Nephron (organoid): ENCODE measurements around the gene BPIFB4.

Source experiments
- H3K27ac Mint-ChIP-seq, 3 experiments: 2 replicates each; pipeline ENCODE4 v1.8.0; 2020; ENCODE audit warnings: mixed read lengths in 3 of 3, mild to moderate bottlenecking in 2 of 3, moderate library complexity in 1 of 3
- H3K27me3 Mint-ChIP-seq: 2 replicates; pipeline ENCODE4 v1.8.0; 2021; ENCODE audit warnings: low read depth, mild to moderate bottlenecking, moderate library complexity, mixed read lengths
- H3K36me3 Mint-ChIP-seq: 2 replicates; pipeline ENCODE4 v1.8.0; 2020; ENCODE audit warnings: low read depth, mixed read lengths
- H3K4me1 Mint-ChIP-seq: 2 replicates; pipeline ENCODE4 v1.8.0; 2020; ENCODE audit warnings: mixed read lengths
- H3K4me3 Mint-ChIP-seq, 3 experiments: 2 replicates each; pipeline ENCODE4 v1.8.0; 2020; ENCODE audit warnings: mild to moderate bottlenecking in 3 of 3, mixed read lengths in 3 of 3, moderate library complexity in 2 of 3
- H3K9me3 Mint-ChIP-seq: 2 replicates; pipeline ENCODE4 v1.8.0; 2020; ENCODE audit warnings: mixed read lengths
- TF ChIP-seq, protein P1 (sequence below), 3 experiments: fragments of 200-600 bp; sonication (generic); IDR thresholded peaks; one replicate each; pipeline ENCODE4 v1.5.0; 2021; ENCODE audit warnings: antibody characterized with exemption in 3 of 3; ENCODE audit not compliant: unreplicated experiment in 3 of 3

BPIFB4 gene

DNA sequence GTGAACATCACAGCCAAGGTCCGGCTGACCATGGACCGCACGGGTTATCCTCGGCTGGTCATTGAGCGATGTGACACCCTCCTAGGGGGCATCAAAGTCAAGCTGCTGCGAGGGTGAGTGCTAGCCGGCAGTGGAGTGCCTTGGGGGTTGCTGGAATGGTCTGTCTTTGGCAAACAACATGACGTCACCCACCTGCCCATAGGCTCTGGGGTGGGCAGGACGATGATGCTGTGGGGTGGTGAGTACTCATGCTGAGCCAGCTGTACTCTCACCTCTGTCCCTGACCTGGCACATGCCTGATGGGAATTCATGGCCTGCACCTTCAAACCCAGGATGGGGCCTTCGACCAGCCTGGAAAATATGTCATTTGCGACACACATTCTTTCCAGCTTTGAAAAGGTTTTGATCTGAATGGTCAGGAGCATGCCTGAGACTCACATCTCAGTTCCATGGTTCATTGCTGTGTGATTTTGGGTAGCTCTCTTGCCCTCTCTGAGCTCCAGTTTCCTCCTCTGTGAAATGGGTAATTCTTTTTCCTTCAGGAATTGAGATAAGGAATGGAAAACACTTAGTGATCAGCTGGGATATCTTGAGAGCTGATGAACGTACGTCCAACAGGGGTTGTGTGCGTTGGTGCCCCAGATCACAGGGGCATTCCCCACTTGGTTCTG, 6.7 kb downstream of the BPIFB4 start:
- H3K36me3 Mint-ChIP-seq, result no peaks in the 10 kb centered on the region

DNA sequence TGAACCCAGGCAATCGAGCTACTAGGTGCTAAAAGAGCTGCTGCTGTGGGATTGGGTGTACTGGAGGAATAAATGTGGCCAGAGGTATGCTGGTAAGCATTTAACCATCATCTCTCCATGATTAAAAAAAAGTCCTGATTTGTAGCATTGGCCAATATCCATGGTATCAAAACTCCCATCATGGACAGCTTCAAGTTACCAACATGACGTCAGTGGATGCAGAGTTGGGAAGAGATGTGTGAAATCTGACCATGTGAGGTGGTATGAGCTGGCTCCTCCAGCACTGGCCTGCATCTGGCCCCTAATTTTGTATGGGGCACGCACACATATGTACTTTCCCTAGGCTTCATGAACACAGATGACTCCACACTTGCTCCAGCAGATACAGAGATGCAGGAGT, 11.7 kb downstream of the BPIFB4 start:
- TF ChIP-seq, protein P1, sequence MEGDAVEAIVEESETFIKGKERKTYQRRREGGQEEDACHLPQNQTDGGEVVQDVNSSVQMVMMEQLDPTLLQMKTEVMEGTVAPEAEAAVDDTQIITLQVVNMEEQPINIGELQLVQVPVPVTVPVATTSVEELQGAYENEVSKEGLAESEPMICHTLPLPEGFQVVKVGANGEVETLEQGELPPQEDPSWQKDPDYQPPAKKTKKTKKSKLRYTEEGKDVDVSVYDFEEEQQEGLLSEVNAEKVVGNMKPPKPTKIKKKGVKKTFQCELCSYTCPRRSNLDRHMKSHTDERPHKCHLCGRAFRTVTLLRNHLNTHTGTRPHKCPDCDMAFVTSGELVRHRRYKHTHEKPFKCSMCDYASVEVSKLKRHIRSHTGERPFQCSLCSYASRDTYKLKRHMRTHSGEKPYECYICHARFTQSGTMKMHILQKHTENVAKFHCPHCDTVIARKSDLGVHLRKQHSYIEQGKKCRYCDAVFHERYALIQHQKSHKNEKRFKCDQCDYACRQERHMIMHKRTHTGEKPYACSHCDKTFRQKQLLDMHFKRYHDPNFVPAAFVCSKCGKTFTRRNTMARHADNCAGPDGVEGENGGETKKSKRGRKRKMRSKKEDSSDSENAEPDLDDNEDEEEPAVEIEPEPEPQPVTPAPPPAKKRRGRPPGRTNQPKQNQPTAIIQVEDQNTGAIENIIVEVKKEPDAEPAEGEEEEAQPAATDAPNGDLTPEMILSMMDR (IDR thresholded peaks at IDR 0.05; ENCODE audit: unreplicated experiment in 3 of 3), result no peak
- Mint-ChIP-seq H3K27ac (no peak overlapping the region), H3K9me3 (no peaks in the 10 kb centered on the region), H3K36me3 (no peaks in the 10 kb centered on the region), H3K4me3 (no peak overlapping the region), H3K4me1 (no peaks in the 10 kb centered on the region), H3K27me3 (peaks cover 32% of the 10 kb centered on the region)

More for the DNA sequence above, 6.7 kb downstream of the BPIFB4 start:
- H3K9me3 Mint-ChIP-seq, result no peaks in the 10 kb centered on the region
- no peaks in the 10 kb centered on the region for H3K4me1 Mint-ChIP-seq
- peaks cover 23% of the 10 kb centered on the region for H3K27me3 Mint-ChIP-seq
- TF ChIP-seq, protein P1 (IDR thresholded peaks at IDR 0.05; ENCODE audit: unreplicated experiment in 3 of 3), result no peak
- no peak overlapping the region for H3K4me3 Mint-ChIP-seq
- H3K27ac Mint-ChIP-seq, result no peak overlapping the region

DNA sequence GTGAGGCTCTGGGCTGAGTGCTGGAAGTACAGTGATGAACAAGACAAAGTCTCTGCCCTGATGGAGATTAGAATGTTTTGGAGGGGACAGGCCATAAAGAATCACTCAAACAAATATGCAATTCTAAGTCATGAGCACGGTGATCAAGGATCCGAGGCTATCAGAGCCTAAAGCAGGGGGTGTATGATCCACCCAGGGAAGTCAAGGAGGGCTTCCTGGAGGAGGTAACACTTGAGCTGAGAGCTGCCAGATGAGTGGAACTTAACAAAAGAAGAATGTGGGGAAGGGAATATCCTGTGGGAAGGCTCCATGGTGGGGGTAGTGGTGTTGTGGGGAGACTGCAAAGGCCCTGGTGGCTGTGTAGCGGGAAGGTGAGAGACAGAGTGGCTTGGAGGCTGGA, 12.2 kb downstream of the BPIFB4 start:
- TF ChIP-seq, protein P1 (IDR thresholded peaks at IDR 0.05; ENCODE audit: unreplicated experiment in 3 of 3), result no peak
- no peak overlapping the region for H3K4me3 Mint-ChIP-seq
- H3K27ac Mint-ChIP-seq, result no peak overlapping the region
- H3K36me3 Mint-ChIP-seq, result no peaks in the 10 kb centered on the region
- H3K4me1 Mint-ChIP-seq, result no peaks in the 10 kb centered on the region
- H3K27me3 Mint-ChIP-seq, result peaks cover 32% of the 10 kb centered on the region
- no peaks in the 10 kb centered on the region for H3K9me3 Mint-ChIP-seq

DNA sequence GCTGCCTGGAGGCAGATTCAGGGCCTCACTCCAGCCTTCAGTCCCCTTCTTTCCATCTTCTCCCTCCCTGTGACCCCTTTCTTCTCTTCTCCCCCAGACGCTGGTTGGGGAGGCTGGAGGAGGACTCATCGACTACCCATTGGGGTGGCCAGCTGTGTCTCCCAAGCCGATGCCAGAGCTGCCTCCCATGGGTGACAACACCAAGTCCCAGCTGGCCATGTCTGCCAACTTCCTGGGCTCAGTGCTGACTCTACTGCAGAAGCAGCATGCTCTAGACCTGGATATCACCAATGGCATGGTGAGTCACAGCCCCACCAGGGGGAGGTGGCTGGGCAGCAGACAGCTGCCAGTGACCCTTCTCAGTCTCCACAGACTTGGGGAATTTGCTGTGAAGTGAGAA, 12.9 kb downstream of the BPIFB4 start:
- Mint-ChIP-seq H3K27ac (no peak overlapping the region), H3K36me3 (no peaks in the 10 kb centered on the region), H3K27me3 (peaks cover 30% of the 10 kb centered on the region), H3K9me3 (no peaks in the 10 kb centered on the region), H3K4me1 (no peaks in the 10 kb centered on the region), H3K4me3 (no peak overlapping the region)
- TF ChIP-seq, protein P1 (IDR thresholded peaks at IDR 0.05; ENCODE audit: unreplicated experiment in 3 of 3), result no peak

DNA sequence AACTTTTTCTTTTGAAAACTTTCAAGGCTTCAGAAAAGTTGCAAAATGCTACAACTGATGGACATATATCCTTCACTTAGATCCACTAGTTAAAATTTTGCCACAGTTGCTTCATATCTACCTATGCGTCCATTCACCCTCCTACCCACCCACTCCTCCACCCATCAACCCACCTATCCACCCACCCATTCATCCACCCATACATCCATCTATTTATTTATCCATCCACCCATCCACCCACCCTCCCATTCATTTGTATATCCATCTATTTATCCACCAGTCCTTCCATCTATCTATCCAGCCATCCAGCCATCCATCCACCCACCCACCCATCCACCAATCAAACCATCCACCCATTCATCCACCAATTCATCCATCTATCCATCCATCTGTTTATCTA, 13.6 kb downstream of the BPIFB4 start:
- TF ChIP-seq, protein P1 (IDR thresholded peaks at IDR 0.05; ENCODE audit: unreplicated experiment in 3 of 3), result no peak
- no peak overlapping the region for H3K4me3 Mint-ChIP-seq
- H3K36me3 Mint-ChIP-seq, result no peaks in the 10 kb centered on the region
- H3K27me3 Mint-ChIP-seq, result peaks cover 24% of the 10 kb centered on the region
- H3K9me3 Mint-ChIP-seq, result no peaks in the 10 kb centered on the region
- no peaks in the 10 kb centered on the region for H3K4me1 Mint-ChIP-seq
- no peak overlapping the region for H3K27ac Mint-ChIP-seq

DNA sequence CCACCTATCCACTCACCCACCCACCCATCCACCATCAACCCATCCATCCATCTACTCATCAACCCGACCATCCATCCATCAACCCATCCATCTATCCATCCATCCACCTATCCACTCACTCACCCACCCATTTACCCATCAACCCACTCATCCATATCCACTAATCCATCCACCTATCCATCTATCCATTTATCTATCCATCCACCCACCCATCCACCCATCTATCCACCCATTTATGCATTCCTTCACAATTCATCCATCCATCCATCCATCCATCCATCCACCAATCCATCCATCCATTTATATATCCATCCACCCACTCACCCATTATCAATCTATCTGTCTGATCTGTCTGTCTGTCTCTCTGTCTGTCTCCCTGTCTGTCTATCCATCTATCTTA, 14.1 kb downstream of the BPIFB4 start:
- Mint-ChIP-seq H3K36me3 (no peaks in the 10 kb centered on the region), H3K4me3 (no peak overlapping the region)

More for the DNA sequence above, 14.1 kb downstream of the BPIFB4 start:
- H3K27me3 Mint-ChIP-seq, result peaks cover 19% of the 10 kb centered on the region
- H3K9me3 Mint-ChIP-seq, result no peaks in the 10 kb centered on the region
- H3K27ac Mint-ChIP-seq, result no peak overlapping the region
- TF ChIP-seq, protein P1 (IDR thresholded peaks at IDR 0.05; ENCODE audit: unreplicated experiment in 3 of 3), result no peak
- no peaks in the 10 kb centered on the region for H3K4me1 Mint-ChIP-seq
